ENCODE data around the gene KLHL3. TPM values are rescaled to one million over a fixed set of nuclear protein-coding genes. Genes with fewer than 3 reads are reported as not detected.

Gene KLHL3
- total and polyA plus RNA-seq, 12 donors: 12.4 to 37.4 (median 23.7) TPM

- Histone ChIP-seq H3K36me3 (peaks cover 0 to 53% (median 2%) of the 10 kb centered on the region in 9 donors), H3K4me3 (no peak overlapping the region), H3K27me3 (no peaks in the 10 kb centered on the region), H3K27ac (no peak overlapping the region), H3K9me3 (peaks cover 0 to 21% (median 6%) of the 10 kb centered on the region in 11 donors), H3K4me1 (peaks cover 0 to 21% (median 4%) of the 10 kb centered on the region in 9 donors)
- no peak for ATAC-seq
- DNase-seq: no peak
- WGBS, 2 donors: 89 to 94% methylated on average over 2 of the region's 2 CpGs
- intact Hi-C loops (cut with DNase I): no loop called here
- TF ChIP-seq CTCF (IDR thresholded peaks at IDR 0.05): no peak
These were observed 21.4 kb downstream of the KLHL3 start for GRCh38 chr5:137714494-137714893.

GRCh38 chr5:137712139-137712667 lies 23.7 kb downstream of the KLHL3 start:
- H3K27ac ChIP-seq: no peak overlapping the region
- peaks cover 0 to 32% (median 4%) of the 10 kb centered on the region in 9 donors for H3K4me1 ChIP-seq
- WGBS, 2 donors: 68 to 71% methylated on average over 2 of the region's 2 CpGs
- H3K9me3 ChIP-seq: peaks cover 0 to 21% (median 6%) of the 10 kb centered on the region in 11 donors
- DNase-seq (no peak), ATAC-seq (no peak)
- H3K36me3 ChIP-seq: peaks cover 0 to 58% (median 0%) of the 10 kb centered on the region in 9 donors
- intact Hi-C loops (cut with DNase I): no loop called here
- TF ChIP-seq CTCF (IDR thresholded peaks at IDR 0.05): no peak
- H3K27me3 ChIP-seq: no peaks in the 10 kb centered on the region
- no peak overlapping the region for H3K4me3 ChIP-seq

- H3K27me3 ChIP-seq: no peaks in the 10 kb centered on the region
- peaks cover 0 to 21% (median 6%) of the 10 kb centered on the region in 11 donors for H3K9me3 ChIP-seq
- no peak for TF ChIP-seq CTCF (IDR thresholded peaks at IDR 0.05)
- H3K4me1 ChIP-seq: peaks cover 0 to 32% (median 4%) of the 10 kb centered on the region in 9 donors
- no peak for DNase-seq
- WGBS, 2 donors: 86 to 87% methylated on average over 5 of the region's 5 CpGs
- intact Hi-C loops (cut with DNase I): no loop called here
- H3K36me3 ChIP-seq: peaks cover 0 to 61% (median 0%) of the 10 kb centered on the region in 9 donors
- H3K27ac ChIP-seq: no peak overlapping the region
- H3K4me3 ChIP-seq: no peak overlapping the region
- no peak for ATAC-seq
These were observed 25.8 kb downstream of the KLHL3 start for GRCh38 chr5:137710086-137710485.

- H3K36me3 ChIP-seq: peaks cover 0 to 57% (median 2%) of the 10 kb centered on the region in 9 donors
- intact Hi-C loops (cut with DNase I): no loop called here
- WGBS, 2 donors: 85 to 88% methylated on average over 3 of the region's 3 CpGs
- DNase-seq (peak in 1 of 2 donors; percentile 18), ATAC-seq (peak in 2 of 8 donors; percentile 24 to 54)
- peaks cover 0 to 16% (median 6%) of the 10 kb centered on the region in 11 donors for H3K9me3 ChIP-seq
- no peak overlapping the region for H3K27ac ChIP-seq
- peaks cover 0 to 32% (median 4%) of the 10 kb centered on the region in 9 donors for H3K4me1 ChIP-seq
- H3K27me3 ChIP-seq: no peaks in the 10 kb centered on the region
- no peak for TF ChIP-seq CTCF (IDR thresholded peaks at IDR 0.05)
- H3K4me3 ChIP-seq: no peak overlapping the region
These were observed 26.9 kb downstream of the KLHL3 start for GRCh38 chr5:137708796-137709559.

Data from heart right ventricle (tissue), 16 donors.